Liver (tissue), 9 donors: ENCODE measurements around the gene PTPRN2. TPM values are rescaled to one million over a fixed set of nuclear protein-coding genes. Genes with fewer than 3 reads are reported as not detected.

Experiments
- DNase-seq: peaks from one replicate; pipeline ENCODE4 v3.0.0-alpha.2; 2017; ENCODE audit warnings: low spot score
- H3K27ac ChIP-seq, 2 donors: one replicate each; pipeline ENCODE4 v1.7.0; 2013; ENCODE audit warnings: inconsistent platforms in 2 of 2, low read length in 2 of 2, control low read depth in 1 of 2, low read depth in 1 of 2, mild to moderate bottlenecking in 1 of 2
- H3K27me3 ChIP-seq, 4 donors: one replicate each; pipeline versions ENCODE4 v1.6.1 to v1.7.0; 2013; ENCODE audit warnings: low read length in 3 of 4, inconsistent platforms in 1 of 4, mild to moderate bottlenecking in 1 of 4, moderate library complexity in 1 of 4; ENCODE audit not compliant: control insufficient read depth in 4 of 4, insufficient read depth in 4 of 4
- H3K36me3 ChIP-seq, 4 donors: one replicate each; pipeline versions ENCODE4 v1.6.1 to v1.7.0; 2013; ENCODE audit warnings: low read length in 3 of 4, mild to moderate bottlenecking in 3 of 4, low read depth in 1 of 4, moderate library complexity in 1 of 4; ENCODE audit not compliant: control insufficient read depth in 4 of 4, insufficient read depth in 3 of 4
- H3K4me1 ChIP-seq, 4 donors: one replicate each; pipeline versions ENCODE4 v1.6.1 to v1.7.0; 2013; ENCODE audit warnings: low read length in 3 of 4, mild to moderate bottlenecking in 3 of 4, moderate library complexity in 1 of 4; ENCODE audit not compliant: control insufficient read depth in 4 of 4, insufficient read depth in 4 of 4
- H3K4me3 ChIP-seq, 3 donors: one replicate each; pipeline versions ENCODE4 v1.6.1 to v1.7.0; 2013; ENCODE audit warnings: low read length in 3 of 3, control low read depth in 1 of 3, low read depth in 1 of 3, mild to moderate bottlenecking in 1 of 3
- H3K9ac ChIP-seq, 2 donors: one replicate each; pipeline ENCODE4 v1.7.0; 2013; ENCODE audit warnings: low read length in 2 of 2, mild to moderate bottlenecking in 2 of 2, moderate library complexity in 2 of 2, control low read depth in 1 of 2, low read depth in 1 of 2
- H3K9me3 ChIP-seq, 4 donors: one replicate each; pipeline versions ENCODE4 v1.6.1 to v1.7.0; 2013; ENCODE audit warnings: low read length in 3 of 4; ENCODE audit not compliant: control insufficient read depth in 4 of 4
- ATF3 ChIP-seq: IDR thresholded peaks from 2 replicates; pipeline ENCODE4 v1.6.1; 2016; ENCODE audit warnings: antibody characterized with exemption
- CTCF ChIP-seq: fragments of 150-350 bp; IDR thresholded peaks from 2 replicates; pipeline ENCODE4 v1.5.1; 2017; ENCODE audit warnings: improper control_type of control experiment, low read depth, low read length; ENCODE audit not compliant: missing input control
- EGR1 ChIP-seq, 2 donors: IDR thresholded peaks; 2 replicates each; pipeline ENCODE4 v1.6.1; 2016 to 2018; ENCODE audit warnings: antibody characterized with exemption in 2 of 2, low read depth in 2 of 2
- FOXA1 ChIP-seq: IDR thresholded peaks from 2 replicates; pipeline ENCODE4 v1.6.1; 2016; ENCODE audit warnings: antibody characterized with exemption
- FOXA2 ChIP-seq: IDR thresholded peaks from 2 replicates; pipeline ENCODE4 v1.6.1; 2016; ENCODE audit warnings: antibody characterized with exemption
- GABPA ChIP-seq, 2 donors: IDR thresholded peaks in 1 of 2; conservative IDR thresholded peaks in 1 of 2; 2 replicates each; pipeline ENCODE4 v1.6.1; 2016; ENCODE audit warnings: antibody characterized with exemption in 2 of 2, mild to moderate bottlenecking in 1 of 2, moderate library complexity in 1 of 2
- HNF4A ChIP-seq, 2 donors: conservative IDR thresholded peaks; 2 replicates each; pipeline ENCODE4 v1.6.1; 2016; ENCODE audit warnings: antibody characterized with exemption in 2 of 2, mild to moderate bottlenecking in 2 of 2
- HNF4G ChIP-seq: IDR thresholded peaks from 2 replicates; pipeline ENCODE4 v1.6.1; 2016; ENCODE audit warnings: antibody characterized with exemption
- JUND ChIP-seq, 2 donors: IDR thresholded peaks; 2 replicates each; pipeline ENCODE4 v1.6.1; 2016; ENCODE audit warnings: antibody characterized with exemption in 2 of 2
- MAX ChIP-seq: IDR thresholded peaks from 2 replicates; pipeline ENCODE4 v1.6.1; 2016; ENCODE audit warnings: antibody characterized with exemption
- NR2F2 ChIP-seq: IDR thresholded peaks from 2 replicates; pipeline ENCODE4 v1.6.1; 2016; ENCODE audit warnings: antibody characterized with exemption
- RAD21 ChIP-seq, 2 donors: IDR thresholded peaks; 2 replicates each; pipeline ENCODE4 v1.6.1; 2016; ENCODE audit warnings: antibody characterized with exemption in 2 of 2, mild to moderate bottlenecking in 2 of 2
- RXRA ChIP-seq, 2 donors: IDR thresholded peaks; 2 replicates each; pipeline ENCODE4 v1.6.1; 2017 to 2018; ENCODE audit warnings: antibody characterized with exemption in 2 of 2, mild to moderate bottlenecking in 1 of 2
- SP1 ChIP-seq: IDR thresholded peaks from 2 replicates; pipeline ENCODE4 v1.6.1; 2018; ENCODE audit warnings: antibody characterized with exemption, mild to moderate bottlenecking
- TAF1 ChIP-seq: conservative IDR thresholded peaks from 2 replicates; pipeline ENCODE4 v1.6.1; 2016; ENCODE audit warnings: antibody characterized with exemption, mild to moderate bottlenecking
- YY1 ChIP-seq: IDR thresholded peaks from 2 replicates; pipeline ENCODE4 v1.6.1; 2016; ENCODE audit warnings: antibody characterized with exemption, mild to moderate bottlenecking
- ZBTB33 ChIP-seq: IDR thresholded peaks from 2 replicates; pipeline ENCODE4 v1.6.1; 2016; ENCODE audit warnings: antibody characterized with exemption
- WGBS: extraction: QIAGEN DNeasy Blood & Tissue Kit; methylation state at CpG from one replicate; pipeline ENCODE4 v1.1.7; 2013; 5-methylcytosine and 5-hydroxymethylcytosine counted together
- polyA plus RNA-seq, 2 donors: library from polyadenylated mRNA; stranded (reverse) in 1 of 2; unstranded in 1 of 2; fragments of 200-250 nt in 1 of 2; fragments of >200 nt in 1 of 2; fragmentation: Nextera tagmentation in 1 of 2; extraction: Ambion mirVana in 1 of 2; gene quantifications; one replicate each; pipeline versions ENCODE4 v1.2.1 to v1.2.3, GENCODE V29; 2013 to 2015
- total RNA-seq, 2 donors: library from RNA; depleted of rRNA; stranded (reverse); fragments of >200 nt; gene quantifications; one replicate each; pipeline ENCODE4 v1.2.3, GENCODE V29; 2014
- TF ChIP-seq, protein P1 (sequence below): IDR thresholded peaks from 2 replicates; pipeline ENCODE4 v1.6.1; 2016; ENCODE audit warnings: antibody characterized with exemption, mild to moderate bottlenecking
- donor health status: healthy.
- donor health status: healthy.
- donor health status: healthy.
- donor health status: healthy.
- donor health status: healthy.

PTPRN2 gene
- total and polyA plus RNA-seq, 4 donors = 0.75 to 1.9 (median 1.1) TPM

DNA sequence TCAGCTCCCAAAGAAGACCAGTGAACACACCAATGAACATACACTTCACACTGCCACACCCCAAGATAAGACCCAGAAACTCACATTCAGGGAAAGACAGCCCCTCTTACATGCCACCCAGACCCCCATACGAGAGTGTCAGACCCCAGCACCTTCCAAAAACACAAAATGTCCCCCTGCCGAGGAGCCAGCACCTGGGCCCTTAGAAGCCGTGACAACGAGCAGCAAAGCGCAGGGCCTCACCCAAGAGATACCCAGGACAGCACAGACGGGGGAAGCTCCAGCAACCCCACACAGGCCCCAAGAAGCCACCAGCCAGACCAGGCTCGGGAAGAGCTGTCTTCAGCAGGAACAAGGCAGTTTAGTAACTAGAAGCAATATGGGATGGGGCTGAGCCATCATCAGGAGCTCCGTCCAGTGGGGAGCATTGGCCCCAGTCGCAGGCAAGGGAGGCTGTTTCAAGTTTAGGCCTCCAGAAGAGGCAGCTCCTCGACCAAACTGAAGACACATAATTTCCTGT, 243.6 kb downstream of the PTPRN2 start:
- Histone ChIP-seq H3K36me3 (no peaks in the 10 kb centered on the region), H3K27ac (no peak overlapping the region), H3K27me3 (no peaks in the 10 kb centered on the region), H3K4me1 (no peaks in the 10 kb centered on the region), H3K9me3 (peaks cover 0 to 2% (median 0%) of the 10 kb centered on the region in 4 donors), H3K4me3 (no peak overlapping the region), H3K9ac (no peak overlapping the region)
- no peak for TF ChIP-seq ZBTB33
- no peak for TF ChIP-seq HNF4A (conservative IDR thresholded peaks at IDR 0.05)
- TF ChIP-seq TAF1 = no peak
- no peak for TF ChIP-seq RAD21 (IDR thresholded peaks at IDR 0.05)
- TF ChIP-seq, protein P1, sequence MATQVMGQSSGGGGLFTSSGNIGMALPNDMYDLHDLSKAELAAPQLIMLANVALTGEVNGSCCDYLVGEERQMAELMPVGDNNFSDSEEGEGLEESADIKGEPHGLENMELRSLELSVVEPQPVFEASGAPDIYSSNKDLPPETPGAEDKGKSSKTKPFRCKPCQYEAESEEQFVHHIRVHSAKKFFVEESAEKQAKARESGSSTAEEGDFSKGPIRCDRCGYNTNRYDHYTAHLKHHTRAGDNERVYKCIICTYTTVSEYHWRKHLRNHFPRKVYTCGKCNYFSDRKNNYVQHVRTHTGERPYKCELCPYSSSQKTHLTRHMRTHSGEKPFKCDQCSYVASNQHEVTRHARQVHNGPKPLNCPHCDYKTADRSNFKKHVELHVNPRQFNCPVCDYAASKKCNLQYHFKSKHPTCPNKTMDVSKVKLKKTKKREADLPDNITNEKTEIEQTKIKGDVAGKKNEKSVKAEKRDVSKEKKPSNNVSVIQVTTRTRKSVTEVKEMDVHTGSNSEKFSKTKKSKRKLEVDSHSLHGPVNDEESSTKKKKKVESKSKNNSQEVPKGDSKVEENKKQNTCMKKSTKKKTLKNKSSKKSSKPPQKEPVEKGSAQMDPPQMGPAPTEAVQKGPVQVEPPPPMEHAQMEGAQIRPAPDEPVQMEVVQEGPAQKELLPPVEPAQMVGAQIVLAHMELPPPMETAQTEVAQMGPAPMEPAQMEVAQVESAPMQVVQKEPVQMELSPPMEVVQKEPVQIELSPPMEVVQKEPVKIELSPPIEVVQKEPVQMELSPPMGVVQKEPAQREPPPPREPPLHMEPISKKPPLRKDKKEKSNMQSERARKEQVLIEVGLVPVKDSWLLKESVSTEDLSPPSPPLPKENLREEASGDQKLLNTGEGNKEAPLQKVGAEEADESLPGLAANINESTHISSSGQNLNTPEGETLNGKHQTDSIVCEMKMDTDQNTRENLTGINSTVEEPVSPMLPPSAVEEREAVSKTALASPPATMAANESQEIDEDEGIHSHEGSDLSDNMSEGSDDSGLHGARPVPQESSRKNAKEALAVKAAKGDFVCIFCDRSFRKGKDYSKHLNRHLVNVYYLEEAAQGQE = no peak
- no peak for TF ChIP-seq MAX
- no peak for TF ChIP-seq FOXA2
- TF ChIP-seq CTCF = no peak
- TF ChIP-seq SP1 = no peak
- no peak for TF ChIP-seq RXRA (IDR thresholded peaks at IDR 0.05)
- TF ChIP-seq EGR1 (IDR thresholded peaks at IDR 0.05; ENCODE audit: low read depth in 2 of 2) = no peak
- no peak for TF ChIP-seq HNF4G
- no peak for TF ChIP-seq FOXA1
- no peak for TF ChIP-seq GABPA (IDR thresholded peaks at IDR 0.05 in 1 of 2, conservative IDR thresholded peaks at IDR 0.05 in 1 of 2)
- TF ChIP-seq ATF3 = no peak
- no peak for TF ChIP-seq JUND (IDR thresholded peaks at IDR 0.05)
- TF ChIP-seq YY1 = no peak
- no peak for TF ChIP-seq NR2F2
- DNase-seq = no peak
- 79% methylated on average over 10 of the region's 10 CpGs for WGBS
